HCT116 (cell line): ENCODE data around the gene KHK.
"Not testable (repeated sequence)": the region's sequence is repeated elsewhere in the genome, so short reads cannot be mapped to it uniquely, and the experiment has no call there.

Experiments used
- CEBPB ChIP-seq: IDR thresholded peaks from 2 replicates; pipeline ENCODE4 v1.6.1; 2012; ENCODE audit warnings: low read depth
- EZH2phosphoT487 ChIP-seq: fragments of 200-600 bp; IDR thresholded peaks from 2 replicates; pipeline ENCODE4 v1.6.1; 2018; ENCODE audit warnings: antibody characterized with exemption, borderline replicate concordance
- FOSL1 ChIP-seq: IDR thresholded peaks from 2 replicates; pipeline ENCODE4 v1.6.1; 2012; ENCODE audit warnings: low read depth
- POLR2A ChIP-seq: IDR thresholded peaks from 2 replicates; pipeline ENCODE4 v1.7.0; 2011; ENCODE audit warnings: borderline replicate concordance; ENCODE audit not compliant: insufficient read depth, insufficient read length; ENCODE audit errors: extremely low read depth
- SP1 ChIP-seq: IDR thresholded peaks from 2 replicates; pipeline ENCODE4 v1.6.1; 2012; ENCODE audit warnings: low read depth
- YY1 ChIP-seq: IDR thresholded peaks from 2 replicates; pipeline ENCODE4 v1.6.1; 2011; ENCODE audit warnings: low read length, low read depth, moderate library complexity, mild to moderate bottlenecking; ENCODE audit not compliant: insufficient replicate concordance; ENCODE audit errors: extremely low read depth
- ZFX ChIP-seq: fragments of 450-650 bp; IDR thresholded peaks from 2 replicates; pipeline ENCODE4 v1.6.1; 2017
- ZNF274 ChIP-seq: fragments of 200-500 bp; sonication (Bioruptor generic); IDR thresholded peaks from 2 replicates; pipeline ENCODE4 v1.6.1; 2014; ENCODE audit warnings: mild to moderate bottlenecking, low read depth, low read length, inconsistent platforms
- TF ChIP-seq, protein P1 (sequence below), 3 experiments: fragments of 200-600 bp in 1 of 3; sonication (generic) in 1 of 3; IDR thresholded peaks in 2 of 3; conservative IDR thresholded peaks in 1 of 3; 2 replicates each; pipeline ENCODE4 v1.5.1; 2012 to 2017; ENCODE audit warnings: low read depth in 2 of 3, low read length in 2 of 3, antibody characterized with exemption in 1 of 3, borderline replicate concordance in 1 of 3, control low read depth in 1 of 3, mild to moderate bottlenecking in 1 of 3, mixed read lengths in 1 of 3, mixed run types in 1 of 3, moderate library complexity in 1 of 3; ENCODE audit not compliant: insufficient read depth in 1 of 3
- TF ChIP-seq, protein P2 (sequence below): IDR thresholded peaks from 2 replicates; pipeline ENCODE4 v1.6.1; 2012
- TF ChIP-seq, protein P3 (sequence below): IDR thresholded peaks from 2 replicates; pipeline ENCODE4 v1.6.1; 2012; ENCODE audit warnings: low read depth

- TF ChIP-seq, protein P1, sequence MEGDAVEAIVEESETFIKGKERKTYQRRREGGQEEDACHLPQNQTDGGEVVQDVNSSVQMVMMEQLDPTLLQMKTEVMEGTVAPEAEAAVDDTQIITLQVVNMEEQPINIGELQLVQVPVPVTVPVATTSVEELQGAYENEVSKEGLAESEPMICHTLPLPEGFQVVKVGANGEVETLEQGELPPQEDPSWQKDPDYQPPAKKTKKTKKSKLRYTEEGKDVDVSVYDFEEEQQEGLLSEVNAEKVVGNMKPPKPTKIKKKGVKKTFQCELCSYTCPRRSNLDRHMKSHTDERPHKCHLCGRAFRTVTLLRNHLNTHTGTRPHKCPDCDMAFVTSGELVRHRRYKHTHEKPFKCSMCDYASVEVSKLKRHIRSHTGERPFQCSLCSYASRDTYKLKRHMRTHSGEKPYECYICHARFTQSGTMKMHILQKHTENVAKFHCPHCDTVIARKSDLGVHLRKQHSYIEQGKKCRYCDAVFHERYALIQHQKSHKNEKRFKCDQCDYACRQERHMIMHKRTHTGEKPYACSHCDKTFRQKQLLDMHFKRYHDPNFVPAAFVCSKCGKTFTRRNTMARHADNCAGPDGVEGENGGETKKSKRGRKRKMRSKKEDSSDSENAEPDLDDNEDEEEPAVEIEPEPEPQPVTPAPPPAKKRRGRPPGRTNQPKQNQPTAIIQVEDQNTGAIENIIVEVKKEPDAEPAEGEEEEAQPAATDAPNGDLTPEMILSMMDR (IDR thresholded peaks at IDR 0.05 in 2 of 3, conservative IDR thresholded peaks at IDR 0.05 in 1 of 3; ENCODE audit: borderline replicate concordance in 1 of 3, insufficient read depth in 1 of 3, low read depth in 2 of 3, low read length in 2 of 3): not testable (repeated sequence)
- TF ChIP-seq ZNF274, EZH2phosphoT487, YY1, ZFX, CEBPB, FOSL1, SP1, POLR2A: not testable (repeated sequence)
- TF ChIP-seq, protein P2, sequence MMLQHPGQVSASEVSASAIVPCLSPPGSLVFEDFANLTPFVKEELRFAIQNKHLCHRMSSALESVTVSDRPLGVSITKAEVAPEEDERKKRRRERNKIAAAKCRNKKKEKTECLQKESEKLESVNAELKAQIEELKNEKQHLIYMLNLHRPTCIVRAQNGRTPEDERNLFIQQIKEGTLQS: not testable (repeated sequence)
- TF ChIP-seq, protein P3, sequence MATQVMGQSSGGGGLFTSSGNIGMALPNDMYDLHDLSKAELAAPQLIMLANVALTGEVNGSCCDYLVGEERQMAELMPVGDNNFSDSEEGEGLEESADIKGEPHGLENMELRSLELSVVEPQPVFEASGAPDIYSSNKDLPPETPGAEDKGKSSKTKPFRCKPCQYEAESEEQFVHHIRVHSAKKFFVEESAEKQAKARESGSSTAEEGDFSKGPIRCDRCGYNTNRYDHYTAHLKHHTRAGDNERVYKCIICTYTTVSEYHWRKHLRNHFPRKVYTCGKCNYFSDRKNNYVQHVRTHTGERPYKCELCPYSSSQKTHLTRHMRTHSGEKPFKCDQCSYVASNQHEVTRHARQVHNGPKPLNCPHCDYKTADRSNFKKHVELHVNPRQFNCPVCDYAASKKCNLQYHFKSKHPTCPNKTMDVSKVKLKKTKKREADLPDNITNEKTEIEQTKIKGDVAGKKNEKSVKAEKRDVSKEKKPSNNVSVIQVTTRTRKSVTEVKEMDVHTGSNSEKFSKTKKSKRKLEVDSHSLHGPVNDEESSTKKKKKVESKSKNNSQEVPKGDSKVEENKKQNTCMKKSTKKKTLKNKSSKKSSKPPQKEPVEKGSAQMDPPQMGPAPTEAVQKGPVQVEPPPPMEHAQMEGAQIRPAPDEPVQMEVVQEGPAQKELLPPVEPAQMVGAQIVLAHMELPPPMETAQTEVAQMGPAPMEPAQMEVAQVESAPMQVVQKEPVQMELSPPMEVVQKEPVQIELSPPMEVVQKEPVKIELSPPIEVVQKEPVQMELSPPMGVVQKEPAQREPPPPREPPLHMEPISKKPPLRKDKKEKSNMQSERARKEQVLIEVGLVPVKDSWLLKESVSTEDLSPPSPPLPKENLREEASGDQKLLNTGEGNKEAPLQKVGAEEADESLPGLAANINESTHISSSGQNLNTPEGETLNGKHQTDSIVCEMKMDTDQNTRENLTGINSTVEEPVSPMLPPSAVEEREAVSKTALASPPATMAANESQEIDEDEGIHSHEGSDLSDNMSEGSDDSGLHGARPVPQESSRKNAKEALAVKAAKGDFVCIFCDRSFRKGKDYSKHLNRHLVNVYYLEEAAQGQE: not testable (repeated sequence)
Observed at GRCh38 chr2:27075566-27075871, 11.1 kb upstream of the KHK start.
